Neuron (in vitro differentiated cells): ENCODE measurements around the gene MAP2K5.

ENCODE experiments used
- H2AFZ ChIP-seq: one replicate; pipeline ENCODE4 v1.6.1; 2013; ENCODE audit warnings: low read depth, mild to moderate bottlenecking, inconsistent platforms, low read length, moderate library complexity
- H3K27me3 ChIP-seq: one replicate; pipeline ENCODE4 v1.6.1; 2013; ENCODE audit warnings: low read length; ENCODE audit not compliant: insufficient read depth
- H3K36me3 ChIP-seq: one replicate; pipeline ENCODE4 v1.6.1; 2013; ENCODE audit warnings: low read length; ENCODE audit not compliant: insufficient read depth
- H3K4me1 ChIP-seq: one replicate; pipeline ENCODE4 v1.6.1; 2013; ENCODE audit warnings: low read length; ENCODE audit not compliant: insufficient read depth
- H3K4me3 ChIP-seq: 2 replicates; pipeline ENCODE4 v1.5.1; 2013; ENCODE audit warnings: mild to moderate bottlenecking, low read length, moderate library complexity
- H3K9me3 ChIP-seq: one replicate; pipeline ENCODE4 v1.6.1; 2013; ENCODE audit warnings: low read length

MAP2K5 gene

GRCh38 chr15:67836134-67836455 lies 293.6 kb downstream of the MAP2K5 start:
- Histone ChIP-seq H3K4me3 (no peak overlapping the region), H2AFZ (no peak overlapping the region)

GRCh38 chr15:67836477-67836876 lies 294.0 kb downstream of the MAP2K5 start:
- Histone ChIP-seq H3K36me3 (no peaks in the 10 kb centered on the region), H3K4me1 (peaks cover 38% of the 10 kb centered on the region), H3K4me3 (no peak overlapping the region), H3K9me3 (no peaks in the 10 kb centered on the region), H2AFZ (no peak overlapping the region), H3K27me3 (peaks cover 28% of the 10 kb centered on the region)

More at GRCh38 chr15:67836134-67836455, 293.6 kb downstream of the MAP2K5 start:
- Histone ChIP-seq H3K36me3 (no peaks in the 10 kb centered on the region), H3K4me1 (peaks cover 34% of the 10 kb centered on the region), H3K27me3 (peaks cover 32% of the 10 kb centered on the region), H3K9me3 (no peaks in the 10 kb centered on the region)

GRCh38 chr15:67836955-67837354 lies 294.5 kb downstream of the MAP2K5 start:
- Histone ChIP-seq H3K4me1 (peaks cover 39% of the 10 kb centered on the region), H2AFZ (no peak overlapping the region), H3K27me3 (peaks cover 25% of the 10 kb centered on the region)

GRCh38 chr15:67838789-67839332 lies 296.4 kb downstream of the MAP2K5 start:
- peak overlapping the region; percentile 29 for H2AFZ ChIP-seq
- H3K4me1 ChIP-seq = peaks cover 36% of the 10 kb centered on the region
- H3K27me3 ChIP-seq = peaks cover 21% of the 10 kb centered on the region
- H3K36me3 ChIP-seq = no peaks in the 10 kb centered on the region
- no peaks in the 10 kb centered on the region for H3K9me3 ChIP-seq
- peak overlapping the region; percentile 86 for H3K4me3 ChIP-seq

More at GRCh38 chr15:67836955-67837354, 294.5 kb downstream of the MAP2K5 start:
- Histone ChIP-seq H3K9me3 (no peaks in the 10 kb centered on the region), H3K36me3 (no peaks in the 10 kb centered on the region), H3K4me3 (no peak overlapping the region)

- peak overlapping the region; percentile 86 for H3K4me3 ChIP-seq
- H3K36me3 ChIP-seq = no peaks in the 10 kb centered on the region
- peaks cover 17% of the 10 kb centered on the region for H3K27me3 ChIP-seq
- peak overlapping the region; percentile 88 for H2AFZ ChIP-seq
- no peaks in the 10 kb centered on the region for H3K9me3 ChIP-seq
- peaks cover 37% of the 10 kb centered on the region for H3K4me1 ChIP-seq
Observed at GRCh38 chr15:67839499-67839928, 297.0 kb downstream of the MAP2K5 start.

GRCh38 chr15:67839929-67840748 lies 297.6 kb downstream of the MAP2K5 start, which contains the start of gene RNU6-1:
TSS of gene RNU6-1 (minus strand) at chr15:67840045.
- Histone ChIP-seq H3K4me3 (peak within 1 kb of the TSS; percentile 86), H2AFZ (peak within 1 kb of the TSS; percentile 88), H3K4me1 (peaks cover 42% of the 10 kb centered on the region), H3K36me3 (no peaks in the 10 kb centered on the region), H3K27me3 (peaks cover 10% of the 10 kb centered on the region), H3K9me3 (no peaks in the 10 kb centered on the region)

GRCh38 chr15:67840749-67841512 lies 298.4 kb downstream of the MAP2K5 start:
- H2AFZ ChIP-seq = peak overlapping the region; percentile 88
- H3K9me3 ChIP-seq = no peaks in the 10 kb centered on the region
- peaks cover 3% of the 10 kb centered on the region for H3K27me3 ChIP-seq
- no peaks in the 10 kb centered on the region for H3K36me3 ChIP-seq
- H3K4me1 ChIP-seq = peaks cover 45% of the 10 kb centered on the region
- H3K4me3 ChIP-seq = peak overlapping the region; percentile 86

- peaks cover 44% of the 10 kb centered on the region for H3K4me1 ChIP-seq
- no peaks in the 10 kb centered on the region for H3K9me3 ChIP-seq
- no peaks in the 10 kb centered on the region for H3K36me3 ChIP-seq
- peak overlapping the region; percentile 86 for H3K4me3 ChIP-seq
- H3K27me3 ChIP-seq = no peaks in the 10 kb centered on the region
- no peak overlapping the region for H2AFZ ChIP-seq
Observed at GRCh38 chr15:67841513-67841762, 298.9 kb downstream of the MAP2K5 start.

GRCh38 chr15:67843092-67843501 lies 300.6 kb downstream of the MAP2K5 start:
- Histone ChIP-seq H3K27me3 (no peaks in the 10 kb centered on the region), H3K36me3 (no peaks in the 10 kb centered on the region), H2AFZ (peak overlapping the region; percentile 1), H3K4me3 (peak overlapping the region; percentile 32), H3K4me1 (peaks cover 44% of the 10 kb centered on the region), H3K9me3 (no peaks in the 10 kb centered on the region)

- Histone ChIP-seq H2AFZ (peak overlapping the region; percentile 1), H3K4me1 (peaks cover 44% of the 10 kb centered on the region), H3K9me3 (no peaks in the 10 kb centered on the region), H3K36me3 (no peaks in the 10 kb centered on the region), H3K4me3 (peak overlapping the region; percentile 32), H3K27me3 (no peaks in the 10 kb centered on the region)
Observed at GRCh38 chr15:67843571-67844387, 301.3 kb downstream of the MAP2K5 start.

GRCh38 chr15:67845974-67846373 lies 303.5 kb downstream of the MAP2K5 start:
- Histone ChIP-seq H3K36me3 (no peaks in the 10 kb centered on the region), H3K9me3 (no peaks in the 10 kb centered on the region), H3K27me3 (no peaks in the 10 kb centered on the region), H2AFZ (no peak overlapping the region), H3K4me1 (peaks cover 40% of the 10 kb centered on the region), H3K4me3 (no peak overlapping the region)

GRCh38 chr15:67849538-67849937 lies 307.0 kb downstream of the MAP2K5 start:
- H2AFZ ChIP-seq = no peak overlapping the region

More at GRCh38 chr15:67849538-67849937, 307.0 kb downstream of the MAP2K5 start:
- Histone ChIP-seq H3K27me3 (no peaks in the 10 kb centered on the region), H3K4me3 (no peak overlapping the region), H3K4me1 (peaks cover 11% of the 10 kb centered on the region), H3K36me3 (no peaks in the 10 kb centered on the region), H3K9me3 (no peaks in the 10 kb centered on the region)
